ENCODE results near the gene ADAMTS9.

Gene ADAMTS9

DNA sequence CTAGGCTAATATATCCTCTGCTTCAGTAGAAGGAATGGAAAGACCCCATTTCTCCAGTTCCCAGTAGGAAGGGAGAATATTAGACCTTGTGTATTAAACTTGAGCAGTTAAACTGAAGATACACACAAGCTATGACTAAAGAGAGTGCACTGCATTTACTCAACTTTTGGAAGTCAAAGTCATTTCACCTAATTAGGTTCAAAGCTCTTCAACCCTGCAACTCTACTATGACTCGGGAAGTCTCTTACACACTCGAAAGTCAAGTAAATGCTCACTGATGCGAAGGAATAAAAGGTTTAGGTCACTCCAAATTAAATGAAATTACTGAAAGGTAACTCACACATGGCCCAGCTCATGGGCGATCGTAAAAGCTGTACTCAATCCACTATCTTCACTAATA, 33.8 kb downstream of the ADAMTS9 start:
- DNase-seq (ENCODE audit: low read depth in 4 of 4, low spot score in 1 of 4) = no peak

DNA sequence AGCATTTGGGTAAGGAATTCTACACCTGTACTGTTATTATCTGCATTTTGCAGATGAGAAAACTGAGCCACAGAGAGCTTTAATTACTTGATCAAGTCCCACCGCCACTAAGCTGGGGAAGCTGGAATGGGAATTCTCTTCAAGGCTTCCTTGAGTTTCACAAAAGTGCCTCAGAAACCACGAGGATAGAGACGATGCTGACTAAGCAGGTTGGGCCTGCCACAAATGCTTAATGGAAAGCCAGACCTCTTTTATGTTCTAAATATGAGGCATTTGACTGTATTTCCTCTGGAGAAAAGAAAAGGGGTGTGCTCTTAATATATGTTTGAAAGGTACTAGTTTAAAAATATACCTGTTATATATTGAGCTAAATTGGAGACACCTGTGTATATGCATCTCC, 34.7 kb downstream of the ADAMTS9 start:
- DNase-seq (ENCODE audit: low read depth in 4 of 4, low spot score in 1 of 4) = no peak

DNA sequence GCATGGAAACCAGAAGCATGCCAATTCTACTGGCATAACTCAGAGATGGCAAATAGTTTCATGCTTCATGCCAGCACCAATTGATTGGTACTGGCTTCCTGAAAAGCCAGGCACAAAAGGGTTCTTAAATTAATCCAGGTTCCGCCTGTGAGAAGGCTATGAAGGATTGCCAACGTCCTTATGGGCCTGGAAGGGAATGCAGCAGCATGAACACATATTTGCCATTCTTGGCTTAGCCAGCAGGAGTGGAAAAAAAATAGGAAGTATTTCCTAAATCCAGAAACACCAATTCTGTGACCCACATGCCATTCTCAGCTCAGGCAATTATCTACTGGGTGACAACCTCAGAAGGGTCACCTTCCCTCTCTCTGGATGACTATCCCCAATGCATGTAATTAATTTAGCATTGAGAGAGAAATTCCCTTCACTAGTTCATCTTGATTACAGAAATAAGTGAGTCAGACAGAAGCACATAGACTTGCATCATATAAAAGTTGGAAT, 36.0 kb downstream of the ADAMTS9 start:
- DNase-seq (ENCODE audit: low read depth in 4 of 4, low spot score in 1 of 4) = no peak

DNA sequence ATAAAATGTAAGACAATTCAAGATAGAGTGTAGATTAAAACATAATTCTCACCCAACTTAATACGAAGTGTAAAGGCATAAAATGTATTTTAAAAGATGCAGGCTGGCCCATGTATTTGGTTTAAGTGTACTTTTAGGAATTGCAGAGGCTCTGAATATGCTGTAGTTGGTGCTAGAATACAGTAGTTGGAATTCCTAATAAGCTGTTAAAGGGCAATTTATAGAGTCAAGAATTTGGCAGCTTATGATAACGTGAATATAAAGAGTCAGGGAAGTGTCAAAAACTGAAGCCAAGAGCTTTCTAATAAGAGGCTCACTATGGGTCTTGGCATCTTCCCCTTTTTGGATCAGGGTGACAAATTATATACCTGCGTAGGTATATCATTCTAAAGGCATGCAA, 36.5 kb downstream of the ADAMTS9 start:
- no peak for DNase-seq (ENCODE audit: low read depth in 4 of 4, low spot score in 1 of 4)

DNA sequence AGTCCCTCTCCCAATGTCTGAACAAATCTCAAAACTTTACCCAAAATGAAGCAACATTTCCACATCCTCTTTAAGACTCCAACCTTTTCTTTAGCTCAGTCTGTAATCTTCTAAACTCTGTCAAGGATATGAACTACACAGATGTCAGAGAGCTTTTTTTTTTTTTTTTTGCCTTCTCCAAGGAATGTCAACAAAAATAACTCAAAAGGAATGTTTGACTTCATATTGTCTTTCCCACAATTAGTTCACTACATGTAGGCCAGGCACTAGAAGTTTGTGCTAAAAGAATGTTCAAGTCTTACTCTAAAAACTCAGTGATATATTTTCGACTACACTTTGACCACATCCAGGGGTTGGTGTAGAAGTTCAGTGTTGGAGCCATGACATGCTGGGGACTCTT, 37.1 kb downstream of the ADAMTS9 start:
- DNase-seq (ENCODE audit: low read depth in 4 of 4, low spot score in 1 of 4) = no peak

DNA sequence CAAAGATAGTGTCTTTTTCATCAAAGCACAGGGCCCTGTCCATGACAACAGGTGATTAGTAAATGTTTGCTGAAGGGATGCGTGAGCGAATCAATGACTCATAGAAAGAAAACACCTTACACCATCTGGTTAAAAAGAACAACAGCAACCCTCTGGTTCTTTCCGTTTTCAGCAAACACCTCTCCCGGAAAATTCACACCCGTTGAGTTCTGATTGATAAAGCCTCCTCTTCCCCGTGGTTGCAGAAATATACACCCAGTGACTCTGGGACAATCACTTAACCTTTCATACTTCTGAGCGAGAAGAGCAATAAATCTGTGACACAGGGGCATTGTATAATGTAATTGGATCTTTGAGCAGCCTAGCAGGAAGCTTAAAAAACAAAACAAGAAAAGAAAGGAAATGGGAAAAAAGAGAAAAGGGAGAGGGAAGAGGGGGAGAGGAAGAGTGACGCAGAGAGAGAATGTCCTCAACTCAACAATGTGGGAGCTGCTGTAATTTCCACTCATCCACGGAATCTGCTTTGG, 37.6 kb downstream of the ADAMTS9 start:
- no peak for DNase-seq (ENCODE audit: low read depth in 4 of 4, low spot score in 1 of 4)

DNA sequence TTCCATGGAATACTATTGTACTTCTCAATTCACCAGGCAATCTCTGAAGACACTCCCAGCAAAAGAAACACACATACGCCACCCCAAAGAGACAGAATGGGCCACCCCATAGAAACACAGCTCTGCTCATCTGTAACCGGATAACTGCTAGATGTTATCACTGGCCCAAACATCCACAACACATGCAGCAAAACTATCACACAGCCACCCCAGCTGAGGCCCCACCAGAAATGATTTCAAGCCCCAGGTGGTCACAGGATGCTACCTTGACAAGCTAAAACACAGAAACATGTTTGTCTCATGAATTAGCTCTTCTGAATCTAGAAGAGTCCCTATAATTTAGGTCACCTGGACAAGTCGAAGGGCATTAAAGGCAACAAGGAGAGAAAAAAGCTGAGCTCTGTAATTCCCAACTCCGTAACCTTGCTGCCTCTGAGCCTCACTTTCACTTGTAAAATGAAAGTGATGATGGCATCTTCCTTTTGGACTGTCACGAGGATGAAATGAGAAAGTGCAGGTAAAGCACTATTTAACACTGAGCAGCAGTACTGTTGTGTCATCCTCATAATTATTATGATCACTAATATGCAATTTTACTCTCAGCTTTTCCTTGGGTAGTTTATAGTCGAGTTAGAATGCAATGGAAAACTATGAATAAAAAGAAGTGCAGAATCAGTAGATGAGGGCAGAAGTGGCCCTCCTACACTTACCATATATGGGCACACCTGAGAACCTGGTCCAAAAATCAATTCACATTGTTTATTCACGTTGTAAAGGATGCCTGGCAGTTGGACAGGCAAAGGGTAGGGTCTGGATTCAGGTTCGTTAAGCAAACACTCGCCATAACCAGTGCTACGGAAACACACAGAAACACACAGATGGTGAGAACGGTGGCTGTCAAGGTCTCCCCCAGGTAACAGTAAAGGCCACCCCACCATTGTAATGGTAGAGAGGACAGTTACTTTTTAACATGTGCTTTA, 38.6 kb downstream of the ADAMTS9 start:
- DNase-seq (ENCODE audit: low read depth in 4 of 4, low spot score in 1 of 4) = no peak

DNA sequence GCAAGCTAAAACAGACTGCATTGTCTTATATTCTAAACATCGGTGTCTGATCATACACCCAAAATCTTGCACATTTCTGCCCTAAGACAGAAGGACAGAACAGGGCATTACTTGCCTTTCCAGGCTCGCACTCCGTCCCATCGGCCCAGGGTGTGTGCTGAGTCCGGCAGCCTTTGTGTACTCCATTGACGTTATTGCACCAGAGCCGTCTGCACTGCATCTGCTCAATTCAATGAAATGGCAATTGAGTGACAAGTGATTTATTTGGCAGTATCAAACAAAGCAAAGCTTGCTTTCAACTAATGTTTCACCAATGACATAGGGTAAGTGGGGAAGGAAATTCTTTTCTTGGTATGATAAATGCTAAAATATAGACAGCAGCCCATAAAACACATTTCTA, 40.0 kb downstream of the ADAMTS9 start:
- DNase-seq (ENCODE audit: low read depth in 4 of 4, low spot score in 1 of 4) = no peak

DNA sequence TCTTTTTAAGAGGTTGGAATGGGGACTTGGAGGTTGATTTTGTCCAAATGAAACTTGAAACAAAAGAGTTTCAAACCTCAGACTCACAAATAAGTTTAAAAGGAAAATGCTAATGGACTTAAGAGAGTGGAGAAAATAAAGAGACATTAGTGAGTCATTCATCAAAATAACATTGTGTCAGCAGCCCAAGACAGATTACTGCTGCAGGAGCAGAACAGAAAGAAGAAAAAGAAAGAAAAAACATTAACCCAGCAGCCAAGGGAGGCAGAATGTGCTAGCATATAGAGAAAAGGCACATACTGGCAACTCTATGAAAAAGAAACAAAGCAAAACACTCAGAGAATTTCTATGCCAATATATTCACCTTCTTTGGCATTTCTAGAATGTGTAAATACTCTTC, 42.6 kb downstream of the ADAMTS9 start:
- no peak for DNase-seq (ENCODE audit: low read depth in 4 of 4, low spot score in 1 of 4)

DNA sequence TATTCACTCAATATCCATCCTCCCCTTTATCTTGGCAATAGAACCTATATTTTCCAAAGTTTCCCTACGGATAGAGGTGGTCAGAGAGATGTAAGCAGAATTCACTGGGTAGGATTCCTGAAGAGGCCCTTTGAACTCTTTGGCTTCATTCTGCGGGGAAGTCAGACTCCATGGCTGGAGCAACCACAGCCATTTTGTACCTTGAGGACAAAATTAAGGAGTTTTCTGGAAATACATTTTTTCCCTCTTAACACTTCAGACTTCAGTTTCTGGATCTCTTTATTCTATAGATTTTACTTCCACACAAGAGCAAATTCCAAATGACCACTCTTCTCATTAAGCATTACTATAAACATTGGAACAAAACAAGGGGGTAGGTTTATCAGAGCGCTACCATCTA, 43.3 kb downstream of the ADAMTS9 start:
- DNase-seq (ENCODE audit: low read depth in 4 of 4, low spot score in 1 of 4) = no peak

DNA sequence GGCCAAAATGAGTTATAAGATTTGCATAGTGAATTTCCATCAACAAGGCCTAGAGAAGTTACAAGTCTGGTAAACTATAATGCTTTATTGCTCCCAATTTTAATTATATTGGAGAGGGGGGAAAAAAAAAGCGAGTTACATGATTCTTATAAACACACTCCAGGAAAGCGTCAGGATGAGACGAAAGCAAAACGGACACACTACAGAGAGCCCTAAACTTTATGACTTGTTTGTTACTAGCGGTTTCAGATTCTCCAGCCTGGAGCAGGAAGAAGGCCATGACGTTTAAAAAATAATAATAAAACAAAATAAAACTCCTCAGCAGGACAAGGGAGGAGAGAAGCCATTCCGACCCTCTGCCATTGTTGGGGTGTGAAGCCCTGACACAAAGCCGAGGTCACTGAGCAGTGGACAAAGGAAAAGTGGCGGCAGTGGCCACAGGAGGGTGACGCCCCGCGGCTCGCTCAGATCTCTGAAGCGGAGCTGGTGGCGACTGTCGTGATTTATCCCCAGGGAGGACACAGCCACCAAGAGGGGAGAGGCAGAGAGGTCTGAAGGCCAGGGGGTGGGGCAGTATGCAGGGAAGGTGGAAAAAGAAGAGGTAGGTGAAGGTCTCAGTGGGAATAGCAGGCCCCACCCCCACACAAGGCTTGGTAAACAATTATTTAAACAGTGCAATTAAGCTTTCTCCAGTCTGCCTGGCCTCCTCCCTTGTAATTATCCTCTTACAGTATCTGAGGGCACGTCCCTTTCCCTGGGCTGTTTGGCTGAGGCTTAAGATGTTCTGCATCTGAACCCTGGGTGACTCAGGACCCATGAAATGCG, 45.3 kb downstream of the ADAMTS9 start:
- no peak for DNase-seq (ENCODE audit: low read depth in 4 of 4, low spot score in 1 of 4)

DNA sequence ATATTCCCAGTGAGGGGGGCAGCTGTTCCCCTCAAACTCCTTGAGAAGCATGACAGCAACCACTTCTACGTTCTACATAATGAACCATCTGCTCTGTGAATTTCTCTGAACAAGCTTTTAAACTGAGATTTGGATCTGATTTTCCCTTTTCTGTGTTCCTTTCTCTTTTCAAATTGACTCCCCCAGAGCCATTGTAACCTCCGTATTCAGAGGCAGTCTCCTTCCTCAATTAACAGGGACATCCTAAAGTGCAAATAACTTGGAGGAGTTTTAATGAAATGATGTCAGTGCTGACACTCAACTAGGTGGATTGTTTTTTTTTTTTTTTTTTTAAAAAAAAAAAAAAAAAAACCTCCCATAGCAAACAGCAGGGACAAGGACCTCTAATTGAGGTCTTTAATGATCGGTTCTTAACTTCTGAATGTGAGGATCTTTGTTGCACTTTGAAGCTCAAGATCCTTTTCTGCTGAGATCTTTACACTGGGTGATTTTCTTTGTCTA, 48.8 kb downstream of the ADAMTS9 start:
- no peak for DNase-seq (ENCODE audit: low read depth in 4 of 4, low spot score in 1 of 4)

DNA sequence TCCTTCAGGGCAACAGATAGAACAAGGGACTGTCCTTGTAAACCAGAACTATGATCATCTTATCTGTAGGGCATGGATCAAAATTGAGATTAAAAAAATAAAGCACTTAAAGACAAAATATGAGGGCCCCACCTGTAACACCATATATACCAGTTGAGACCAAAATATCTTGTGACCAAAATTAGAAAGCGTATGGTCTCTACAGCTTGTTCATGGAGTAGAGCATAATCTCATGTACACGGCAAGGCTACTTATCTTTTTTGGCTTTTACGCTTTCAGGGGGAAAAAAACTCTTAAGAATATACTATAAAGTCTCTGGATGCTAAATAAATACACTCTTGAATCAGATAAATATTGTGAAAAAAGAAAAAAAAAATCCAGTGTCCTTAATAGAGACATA, 49.3 kb downstream of the ADAMTS9 start:
- DNase-seq (ENCODE audit: low read depth in 4 of 4, low spot score in 1 of 4) = no peak

DNA sequence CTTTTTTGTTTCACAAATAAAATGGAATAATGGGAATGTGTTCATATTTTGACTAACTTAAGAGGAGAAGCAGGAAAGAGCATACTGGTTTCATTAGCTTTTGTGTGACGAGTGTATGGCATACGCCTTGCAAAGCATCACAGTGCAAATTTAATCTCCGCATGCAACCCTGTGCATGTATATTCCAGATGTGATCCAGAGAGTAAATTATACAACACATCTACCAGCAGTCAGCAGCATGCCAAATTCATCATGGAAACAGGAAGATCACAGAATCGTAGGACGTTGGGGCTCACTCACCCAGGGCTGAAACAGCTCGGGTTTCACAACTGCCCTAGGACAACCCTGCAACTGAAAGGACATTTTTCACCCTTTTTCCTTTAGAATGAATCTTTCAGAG, 53.4 kb downstream of the ADAMTS9 start:
- no peak for DNase-seq (ENCODE audit: low read depth in 4 of 4, low spot score in 1 of 4)

DNA sequence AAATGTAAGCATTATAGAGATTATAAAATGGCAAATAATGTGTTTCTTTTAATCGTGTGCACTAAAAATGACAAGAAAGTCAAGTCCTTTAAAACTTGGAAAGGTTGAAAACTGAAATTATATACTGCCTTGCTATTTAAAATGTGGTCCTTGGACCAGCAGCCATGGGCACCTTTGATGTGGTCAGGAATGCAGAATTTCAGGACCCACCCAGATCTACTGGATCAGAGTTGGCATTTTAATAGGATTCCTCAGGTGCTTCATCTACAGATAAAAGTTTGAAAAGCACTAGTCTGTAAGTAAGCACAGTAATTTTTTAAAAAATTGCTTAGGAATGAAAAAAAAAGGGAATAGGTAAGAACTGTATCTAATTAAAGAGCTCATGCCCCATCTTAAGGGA, 55.8 kb downstream of the ADAMTS9 start:
- DNase-seq (ENCODE audit: low read depth in 4 of 4, low spot score in 1 of 4) = no peak

DNA sequence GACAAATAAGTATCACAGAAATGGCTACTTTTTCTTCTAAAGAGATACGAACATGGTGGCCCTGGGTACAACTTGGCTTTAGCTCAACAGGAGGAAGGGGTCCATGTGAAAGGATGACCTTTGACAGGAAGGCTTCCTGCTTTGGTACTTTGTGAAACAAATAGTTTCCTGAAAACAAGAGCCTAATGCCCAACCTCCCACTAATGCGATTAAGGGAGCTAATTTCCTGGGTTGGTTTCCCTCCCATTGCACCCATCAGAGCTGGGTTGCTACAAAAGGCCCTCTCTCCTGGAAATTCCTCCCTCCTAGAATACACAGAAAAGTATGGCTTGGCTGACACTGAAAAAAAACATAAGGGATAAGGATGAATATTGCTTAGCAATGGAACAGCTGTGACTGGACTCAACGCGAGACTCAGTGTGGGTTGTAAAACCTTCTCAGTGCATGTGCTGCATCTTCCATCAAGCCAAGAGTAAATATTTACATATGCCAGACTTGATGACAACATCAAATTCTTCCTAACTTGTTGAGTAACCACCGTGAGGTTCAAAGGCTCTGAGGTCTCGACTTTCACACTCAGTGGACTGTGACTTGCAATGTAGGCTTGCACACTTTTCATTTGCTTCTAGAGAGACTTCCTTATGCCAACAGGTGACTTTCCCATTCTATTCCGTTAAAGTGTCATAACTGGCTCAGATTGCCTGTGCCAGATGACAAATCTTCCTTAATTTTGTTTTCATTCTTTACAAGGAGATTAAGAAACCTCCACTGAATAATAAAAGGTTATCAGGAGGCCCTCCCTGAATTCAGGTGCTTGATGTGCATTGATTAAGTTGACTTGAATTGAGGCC, 60.1 kb downstream of the ADAMTS9 start:
- DNase-seq (ENCODE audit: low read depth in 4 of 4, low spot score in 1 of 4) = no peak

DNA sequence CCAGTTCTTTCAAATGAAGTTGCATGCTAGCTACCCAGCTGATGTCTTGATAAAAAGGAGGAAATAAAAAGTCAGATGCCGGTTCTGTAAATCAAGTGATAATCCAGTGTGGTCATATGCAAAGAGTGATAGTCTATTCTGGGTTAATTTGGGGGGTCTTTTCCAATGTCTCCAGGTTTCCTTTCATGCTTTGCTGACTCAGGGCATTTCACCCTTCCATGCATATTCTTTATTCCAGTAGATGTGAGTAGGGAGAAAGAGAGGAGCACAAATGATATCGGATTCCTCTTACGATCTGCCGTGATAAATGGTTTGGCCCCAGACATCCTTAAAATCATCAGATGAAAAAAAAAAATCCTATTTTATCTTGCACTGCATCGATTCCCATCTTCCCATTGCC, 60.8 kb downstream of the ADAMTS9 start:
- DNase-seq (ENCODE audit: low read depth in 4 of 4, low spot score in 1 of 4) = no peak

DNA sequence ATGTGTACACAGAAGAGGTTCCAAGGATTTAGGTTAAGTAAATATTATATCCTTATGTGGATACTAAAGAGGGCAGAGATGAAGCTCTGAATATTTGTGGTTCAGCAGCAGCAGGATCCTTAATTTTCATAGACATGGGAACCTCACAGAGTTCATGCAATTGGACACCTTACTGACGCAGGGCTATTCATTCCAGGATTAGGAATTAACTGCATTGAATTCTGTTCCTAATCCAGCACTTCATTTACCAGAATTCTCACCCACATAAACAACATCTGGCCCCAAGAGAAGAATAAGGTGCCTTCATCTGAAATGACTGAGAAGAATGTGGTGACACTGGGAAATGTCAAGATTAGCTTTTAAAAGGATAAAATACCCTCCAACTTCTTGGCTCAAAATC, 62.4 kb downstream of the ADAMTS9 start:
- DNase-seq (ENCODE audit: low read depth in 4 of 4, low spot score in 1 of 4) = no peak

DNA sequence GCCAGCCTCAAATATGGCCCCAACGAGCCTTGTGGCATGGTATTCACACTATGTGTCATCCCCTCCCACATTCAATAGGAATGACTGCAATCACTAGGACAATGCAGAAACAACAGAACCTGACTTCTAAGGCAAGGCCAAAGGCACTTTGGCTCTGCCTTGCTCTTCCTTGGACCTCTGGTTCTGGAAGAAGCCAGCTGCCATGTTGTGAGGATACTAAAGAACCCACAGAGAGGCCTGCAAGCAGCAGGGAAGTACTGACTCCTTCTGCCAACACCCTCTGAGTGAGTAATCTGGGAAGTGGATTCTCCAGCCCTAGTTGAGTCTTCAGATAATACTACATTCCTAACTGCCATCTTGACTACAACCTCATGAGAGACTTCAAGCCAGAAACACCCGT, 64.7 kb downstream of the ADAMTS9 start:
- no peak for DNase-seq (ENCODE audit: low read depth in 4 of 4, low spot score in 1 of 4)

DNA sequence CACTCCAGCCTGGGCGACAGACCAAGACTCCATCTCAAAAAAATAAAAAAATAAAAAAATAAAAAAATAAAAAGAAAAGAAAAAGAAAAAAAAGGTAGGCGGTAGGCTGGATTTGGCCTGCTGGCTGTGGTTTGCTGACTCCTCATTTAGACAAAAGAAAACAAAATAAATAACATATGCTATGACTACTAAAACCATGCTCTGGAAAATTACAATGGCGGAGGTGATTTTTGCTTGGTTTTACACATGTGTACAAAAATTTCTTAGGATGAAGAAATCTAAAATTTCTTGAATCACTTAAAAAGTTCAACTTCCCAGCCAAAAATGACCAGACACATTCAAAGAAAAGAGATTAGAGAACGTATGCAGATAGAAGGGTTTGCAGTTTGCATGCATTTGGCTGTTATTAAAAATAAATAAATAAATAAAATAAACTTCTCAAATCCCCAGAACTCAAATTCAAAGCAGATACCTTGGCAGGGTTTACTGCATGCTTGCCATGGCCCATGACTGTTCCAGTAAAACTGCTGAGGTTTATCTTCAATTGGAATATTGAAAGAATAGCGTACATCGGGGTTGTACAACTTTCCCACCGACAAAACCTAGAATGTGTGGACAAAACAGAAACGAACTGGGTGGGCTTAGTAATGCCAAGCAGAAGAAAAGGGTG, 65.9 kb downstream of the ADAMTS9 start:
- DNase-seq (ENCODE audit: low read depth in 4 of 4, low spot score in 1 of 4) = no peak
